ENCODE results near the gene RND3. TPM values are rescaled to one million over a fixed set of nuclear protein-coding genes. Genes with fewer than 3 reads are reported as not detected.

Gene RND3
- total RNA-seq, 2 experiments from 2014 or later = not detected

DNA sequence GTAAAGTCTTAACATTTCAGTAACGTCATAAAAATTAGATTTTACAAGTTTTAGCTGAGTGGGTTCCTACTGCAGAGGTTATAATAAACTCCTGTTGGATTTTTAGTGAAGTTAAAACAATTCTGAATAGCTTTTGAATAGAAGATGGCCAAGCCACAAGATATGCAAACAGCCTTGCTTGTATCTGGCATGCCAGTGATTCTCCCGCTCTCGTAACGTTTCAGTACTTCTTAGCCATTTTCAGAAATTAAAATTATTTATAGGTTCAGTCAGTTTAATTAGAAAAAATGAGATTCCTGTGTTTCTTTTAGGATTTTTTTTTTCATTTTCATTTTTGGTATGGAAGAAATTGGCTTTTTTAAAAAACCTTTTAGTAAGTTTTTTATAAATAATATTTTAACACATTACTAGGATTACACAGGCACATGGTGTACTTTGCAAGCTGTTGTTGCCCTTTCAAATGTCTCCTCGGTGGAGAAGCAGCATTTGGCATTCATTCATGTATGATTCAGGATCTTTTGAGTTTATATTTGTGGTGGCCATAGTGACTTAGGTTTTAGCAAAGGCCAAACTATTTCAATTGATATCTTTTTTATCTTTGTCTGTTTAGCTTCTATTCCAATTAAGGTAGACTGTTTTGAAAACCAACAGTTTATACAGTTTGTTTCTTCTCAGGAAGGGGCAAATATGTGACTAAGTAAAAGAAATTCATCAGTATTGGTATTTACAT is 30.6 kb upstream of the RND3 start:
- CTCF ChIA-PET = no interaction called here
- H3K36me3 ChIP-seq (ENCODE audit: insufficient read depth, low read length) = no peaks in the 10 kb centered on the region
- peaks cover 3% of the 10 kb centered on the region for H3K9me3 Mint-ChIP-seq
- no peaks in the 10 kb centered on the region for H3K27me3 ChIP-seq (ENCODE audit: control insufficient read depth in 1 of 2, insufficient read depth in 2 of 2, low read length in 2 of 2)
- H3K27me3 Mint-ChIP-seq = no peaks in the 10 kb centered on the region
- ATAC-seq (ENCODE audit: poor library complexity) (no peak), DNase-seq (no peak)
- intact Hi-C loops (cut with DNase I, micrococcal nuclease) = no loop called here
- H3K4me3 ChIP-seq (ENCODE audit: low read length) = no peak overlapping the region
- no peaks in the 10 kb centered on the region for H3K4me1 ChIP-seq (ENCODE audit: insufficient read depth, low read length)
- no peak for TF ChIP-seq CTCF (IDR thresholded peaks at IDR 0.05)
- H3K27ac ChIP-seq (ENCODE audit: low read depth in 1 of 2, low read length in 2 of 2) = no peak overlapping the region
- POLR2A ChIA-PET = no interaction called here
- H3K4me1 Mint-ChIP-seq (ENCODE audit: low read depth) = no peaks in the 10 kb centered on the region
- no peaks in the 10 kb centered on the region for H3K36me3 Mint-ChIP-seq (ENCODE audit: low read depth)
- no peak overlapping the region for H3K27ac Mint-ChIP-seq
- no peaks in the 10 kb centered on the region for H3K9me3 ChIP-seq (ENCODE audit: control insufficient read depth in 1 of 2, insufficient read depth in 1 of 2, low read length in 2 of 2)
- H3K4me3 Mint-ChIP-seq = no peak overlapping the region

- Mint-ChIP-seq H3K9me3 (no peaks in the 10 kb centered on the region), H3K4me1 (ENCODE audit: low read depth) (no peaks in the 10 kb centered on the region), H3K4me3 (no peak overlapping the region), H3K36me3 (ENCODE audit: low read depth) (no peaks in the 10 kb centered on the region), H3K27ac (no peak overlapping the region), H3K27me3 (no peaks in the 10 kb centered on the region)
- intact Hi-C loops (cut with DNase I, micrococcal nuclease) = no loop called here
- POLR2A ChIA-PET = no interaction called here
- TF ChIP-seq CTCF (IDR thresholded peaks at IDR 0.05) = no peak
- Histone ChIP-seq H3K9me3 (ENCODE audit: control insufficient read depth in 1 of 2, insufficient read depth in 1 of 2, low read length in 2 of 2) (peaks cover 0 to 3% of the 10 kb centered on the region in 2 experiments), H3K36me3 (ENCODE audit: insufficient read depth, low read length) (no peaks in the 10 kb centered on the region), H3K4me3 (ENCODE audit: low read length) (no peak overlapping the region), H3K27me3 (ENCODE audit: control insufficient read depth in 1 of 2, insufficient read depth in 2 of 2, low read length in 2 of 2) (no peaks in the 10 kb centered on the region), H3K4me1 (ENCODE audit: insufficient read depth, low read length) (no peaks in the 10 kb centered on the region), H3K27ac (ENCODE audit: low read depth in 1 of 2, low read length in 2 of 2) (no peak overlapping the region)
- CTCF ChIA-PET = no interaction called here
- DNase-seq (no peak), ATAC-seq (ENCODE audit: poor library complexity) (no peak)
These were observed 26.2 kb upstream of the RND3 start for GRCh38 chr2:150513647-150514046.

DNA sequence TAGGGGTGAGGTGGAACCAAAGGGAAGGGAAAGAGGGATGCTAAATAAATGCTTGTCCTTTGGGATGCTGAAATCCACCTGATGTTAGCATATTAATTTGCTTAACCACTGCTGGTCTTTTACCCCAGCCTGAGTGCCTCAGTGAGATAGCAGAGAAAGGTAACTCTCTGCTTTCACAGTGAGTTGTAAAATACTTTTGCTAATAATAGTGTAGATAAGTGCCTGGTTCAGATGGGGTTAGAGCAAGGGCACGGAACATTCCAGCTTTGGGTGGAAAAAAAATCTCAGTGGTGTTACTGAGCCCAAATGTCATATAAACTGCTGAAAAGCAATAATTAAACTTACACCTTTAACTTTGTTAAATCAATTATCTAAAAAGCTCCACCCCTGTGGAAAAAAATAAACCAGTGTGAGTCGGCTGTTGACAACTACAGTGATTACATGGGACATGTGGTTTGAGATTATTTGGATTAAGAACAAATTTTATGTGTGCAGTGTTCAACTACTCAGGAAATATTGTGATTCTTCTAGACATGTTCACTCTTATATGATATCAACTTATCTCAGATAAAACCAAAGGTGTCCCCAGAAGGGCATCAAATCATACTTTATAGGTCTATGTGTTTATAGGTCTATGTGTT is 21.1 kb upstream of the RND3 start:
- DNase-seq (no peak), ATAC-seq (ENCODE audit: poor library complexity) (no peak)
- POLR2A ChIA-PET = no interaction called here
- no peaks in the 10 kb centered on the region for H3K27me3 ChIP-seq (ENCODE audit: control insufficient read depth in 1 of 2, insufficient read depth in 2 of 2, low read length in 2 of 2)
- intact Hi-C loops (cut with DNase I, micrococcal nuclease) = no loop called here
- CTCF ChIA-PET = no interaction called here
- Mint-ChIP-seq H3K27me3 (no peaks in the 10 kb centered on the region), H3K27ac (no peak overlapping the region), H3K4me3 (no peak overlapping the region), H3K4me1 (ENCODE audit: low read depth) (no peaks in the 10 kb centered on the region), H3K9me3 (no peaks in the 10 kb centered on the region), H3K36me3 (ENCODE audit: low read depth) (no peaks in the 10 kb centered on the region)
- no peak for TF ChIP-seq CTCF (IDR thresholded peaks at IDR 0.05)
- H3K4me1 ChIP-seq (ENCODE audit: insufficient read depth, low read length) = no peaks in the 10 kb centered on the region
- no peak overlapping the region for H3K27ac ChIP-seq (ENCODE audit: low read depth in 1 of 2, low read length in 2 of 2)
- H3K4me3 ChIP-seq (ENCODE audit: low read length) = no peak overlapping the region
- peaks cover 0 to 3% of the 10 kb centered on the region in 2 experiments for H3K9me3 ChIP-seq (ENCODE audit: control insufficient read depth in 1 of 2, insufficient read depth in 1 of 2, low read length in 2 of 2)
- no peaks in the 10 kb centered on the region for H3K36me3 ChIP-seq (ENCODE audit: insufficient read depth, low read length)
